ENCODE results near the gene USP10. TPM values are rescaled to one million over a fixed set of nuclear protein-coding genes. Genes with fewer than 3 reads are reported as not detected.
"Not testable (repeated sequence)": the region's sequence is repeated elsewhere in the genome, so short reads cannot be mapped to it uniquely, and the experiment has no call there.

The USP10 gene
- total RNA-seq, 2 experiments from 2014 or later = 86.5 to 99.0 TPM

DNA sequence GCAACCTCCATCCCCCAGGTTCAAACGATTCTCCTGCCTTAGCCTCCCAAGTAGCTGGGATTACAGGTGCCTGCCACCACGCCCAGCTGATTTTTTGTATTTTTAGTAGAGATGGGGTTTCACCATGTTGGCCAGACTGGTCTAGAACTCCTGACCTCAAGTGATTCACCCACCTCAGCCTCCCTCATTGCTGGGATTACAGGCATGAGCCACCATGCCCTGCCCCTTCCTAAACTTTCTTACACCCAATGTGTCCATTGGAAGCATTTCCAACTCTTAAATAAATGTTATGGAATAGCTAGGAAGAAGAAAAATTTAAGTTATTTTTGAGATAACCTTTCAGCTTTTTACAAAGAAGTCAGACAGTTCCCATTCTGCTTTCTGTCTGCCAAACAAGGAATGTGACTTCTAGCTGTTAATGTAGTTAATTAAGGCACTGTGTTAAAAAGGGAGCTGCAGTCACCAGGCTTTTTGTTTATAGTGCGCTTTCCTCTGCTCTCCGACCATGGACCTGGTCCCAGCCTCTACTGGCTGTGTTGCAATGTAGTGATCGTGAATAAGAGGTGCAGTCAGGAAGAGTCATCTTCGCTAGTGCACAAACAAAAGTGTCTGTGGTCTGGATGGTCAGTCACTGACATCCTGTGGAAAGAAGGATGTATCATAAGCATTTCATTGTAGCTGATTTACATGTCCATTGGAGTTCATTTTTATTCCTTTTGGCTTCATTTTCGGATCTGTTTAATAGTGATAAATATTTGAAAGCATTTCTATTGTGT, 39.7 kb downstream of the USP10 start:
- Mint-ChIP-seq H3K4me3 (no peak overlapping the region), H3K27me3 (no peaks in the 10 kb centered on the region), H3K27ac (peak overlapping the region; percentile 22), H3K4me1 (peaks cover 67% of the 10 kb centered on the region), H3K9me3 (no peaks in the 10 kb centered on the region), H3K36me3 (ENCODE audit: low read depth) (peaks cover 13% of the 10 kb centered on the region)
- ChIA-PET POLR2A (interaction anchor here (0.6 kb wide), 1 partner anchor 208 kb away, joined by 3 read pairs; no protein-coding TSS in a partner anchor), CTCF (interaction anchor here (0.8 to 5.1 kb wide), 11 partner anchors 12 to 236 kb away, joined by 3 to 53 read pairs (median 4); no protein-coding TSS in a partner anchor)
- no peak for DNase-seq

DNA sequence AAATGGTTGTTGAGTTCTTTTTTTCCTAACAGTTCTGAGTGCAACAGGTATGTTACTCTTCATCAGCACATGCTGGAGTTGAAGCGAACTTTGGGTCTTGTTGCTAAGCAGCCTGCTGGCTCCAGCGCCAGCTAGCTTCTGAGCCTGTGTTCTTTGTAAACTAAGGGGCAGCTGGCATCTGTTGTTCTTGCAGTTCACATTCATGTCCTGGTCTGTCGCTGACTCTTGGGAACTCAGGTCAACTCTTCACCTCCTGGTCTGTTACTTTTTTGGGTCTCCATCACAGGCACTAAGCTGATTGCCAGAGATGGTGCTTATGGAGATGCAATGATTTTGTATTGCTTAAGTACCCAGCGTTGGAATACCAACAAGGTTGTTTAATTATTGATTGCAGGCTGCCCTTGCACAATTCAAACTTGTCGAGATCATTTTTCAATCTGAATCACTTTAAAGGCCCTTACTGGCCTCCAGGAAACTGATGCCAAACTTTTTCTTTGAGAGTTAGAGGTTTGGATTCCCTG, 40.9 kb downstream of the USP10 start:
- no peak for DNase-seq
- Mint-ChIP-seq H3K27ac (no peak overlapping the region), H3K36me3 (ENCODE audit: low read depth) (peaks cover 15% of the 10 kb centered on the region), H3K27me3 (no peaks in the 10 kb centered on the region), H3K4me3 (no peak overlapping the region), H3K9me3 (no peaks in the 10 kb centered on the region), H3K4me1 (peaks cover 59% of the 10 kb centered on the region)
- CTCF ChIA-PET = interaction anchor here (0.5 to 5.1 kb wide), 7 partner anchors 12 to 211 kb away, joined by 3 to 53 read pairs (median 4); no protein-coding TSS in a partner anchor
- POLR2A ChIA-PET = no interaction called here

GRCh38 chr16:84741340-84741830, 41.6 kb downstream of the USP10 start:
- Mint-ChIP-seq H3K4me1 (peaks cover 52% of the 10 kb centered on the region), H3K27ac (no peak overlapping the region), H3K9me3 (no peaks in the 10 kb centered on the region), H3K4me3 (no peak overlapping the region), H3K27me3 (no peaks in the 10 kb centered on the region), H3K36me3 (ENCODE audit: low read depth) (peaks cover 15% of the 10 kb centered on the region)
- CTCF ChIA-PET = interaction anchor here (0.6 to 5.1 kb wide), 3 partner anchors 14 to 141 kb away, joined by 3 to 53 read pairs (median 5); no protein-coding TSS in a partner anchor
- DNase-seq = no peak
- POLR2A ChIA-PET = no interaction called here

DNA sequence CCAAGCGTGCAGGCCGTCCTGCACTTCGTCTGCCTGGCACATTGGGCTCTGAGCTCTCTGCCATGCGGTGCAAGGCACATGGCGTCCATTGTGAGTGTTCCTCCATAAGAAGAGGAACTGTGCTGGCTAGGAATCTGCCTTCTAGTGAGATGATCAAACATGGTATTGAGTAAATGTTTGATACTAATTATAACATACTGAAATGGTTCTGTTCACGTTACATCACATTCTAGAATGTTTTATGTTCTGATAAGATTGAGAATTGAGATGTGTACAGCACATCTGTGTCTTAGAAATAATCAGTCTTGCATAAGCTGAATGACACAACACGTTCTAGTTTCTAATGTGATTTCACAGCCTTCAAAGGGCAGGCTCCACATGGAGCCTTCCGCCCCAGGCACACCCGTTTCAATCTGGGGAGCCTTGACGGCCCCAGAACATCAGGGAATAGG, 42.9 kb downstream of the USP10 start:
- Mint-ChIP-seq H3K9me3 (no peaks in the 10 kb centered on the region), H3K4me3 (no peak overlapping the region), H3K36me3 (ENCODE audit: low read depth) (peaks cover 15% of the 10 kb centered on the region), H3K4me1 (peaks cover 40% of the 10 kb centered on the region), H3K27ac (no peak overlapping the region), H3K27me3 (no peaks in the 10 kb centered on the region)
- ChIA-PET POLR2A (interaction anchor here (0.6 kb wide), 1 partner anchor 29 kb away, joined by 5 read pairs; no protein-coding TSS in a partner anchor), CTCF (interaction anchor here (1.0 kb wide), 1 partner anchor 42 kb away, joined by 3 read pairs; no protein-coding TSS in a partner anchor)
- no peak for DNase-seq

DNA sequence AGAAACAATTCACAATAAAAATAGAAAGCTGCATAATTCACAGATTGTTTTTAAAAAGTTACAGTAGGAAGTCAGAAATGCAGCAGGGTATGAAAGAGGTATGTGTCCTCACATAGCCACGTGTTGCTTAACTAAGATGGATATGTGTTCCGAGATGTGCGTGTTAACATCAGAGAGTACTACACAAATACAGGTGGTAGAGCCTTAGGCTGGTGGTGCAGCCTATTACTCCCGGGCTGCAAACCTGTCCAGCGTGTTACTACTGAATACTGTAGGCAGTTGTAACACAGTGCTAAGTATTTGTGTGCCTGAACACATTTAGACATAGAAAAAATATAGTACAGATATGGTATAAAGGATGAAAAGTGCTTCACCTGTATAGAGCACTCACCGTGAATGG, 46.4 kb downstream of the USP10 start:
- ChIA-PET CTCF (interaction anchor here (0.6 to 1.8 kb wide), 2 partner anchors 8 to 10 kb away, joined by 3 to 16 read pairs; no protein-coding TSS in a partner anchor), POLR2A (no interaction called here)
- H3K27me3 Mint-ChIP-seq = no peaks in the 10 kb centered on the region
- H3K27ac Mint-ChIP-seq = no peak overlapping the region
- no peak overlapping the region for H3K4me3 Mint-ChIP-seq
- peaks cover 27% of the 10 kb centered on the region for H3K4me1 Mint-ChIP-seq
- H3K36me3 Mint-ChIP-seq (ENCODE audit: low read depth) = peaks cover 10% of the 10 kb centered on the region
- DNase-seq = no peak
- no peaks in the 10 kb centered on the region for H3K9me3 Mint-ChIP-seq

DNA sequence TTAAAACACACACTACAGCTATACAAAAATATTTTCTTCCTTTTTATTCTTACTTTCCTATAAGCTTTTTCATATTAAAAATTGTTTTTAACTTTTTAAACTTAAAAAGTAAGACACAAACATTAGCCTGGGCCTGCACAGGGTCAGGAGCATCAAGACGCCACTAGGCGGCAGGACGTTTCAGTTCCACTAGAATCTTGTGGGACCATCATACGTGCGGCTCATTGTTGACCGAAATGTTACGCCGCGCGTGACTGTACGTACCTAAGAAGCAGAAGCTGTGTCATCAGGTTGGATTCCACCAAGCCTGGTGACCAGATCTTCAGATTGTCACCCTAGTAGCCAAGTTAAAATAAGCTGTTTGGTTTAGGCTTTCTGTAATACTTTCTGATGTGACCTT, 47.1 kb downstream of the USP10 start:
- no peak overlapping the region for H3K4me3 Mint-ChIP-seq

DNA sequence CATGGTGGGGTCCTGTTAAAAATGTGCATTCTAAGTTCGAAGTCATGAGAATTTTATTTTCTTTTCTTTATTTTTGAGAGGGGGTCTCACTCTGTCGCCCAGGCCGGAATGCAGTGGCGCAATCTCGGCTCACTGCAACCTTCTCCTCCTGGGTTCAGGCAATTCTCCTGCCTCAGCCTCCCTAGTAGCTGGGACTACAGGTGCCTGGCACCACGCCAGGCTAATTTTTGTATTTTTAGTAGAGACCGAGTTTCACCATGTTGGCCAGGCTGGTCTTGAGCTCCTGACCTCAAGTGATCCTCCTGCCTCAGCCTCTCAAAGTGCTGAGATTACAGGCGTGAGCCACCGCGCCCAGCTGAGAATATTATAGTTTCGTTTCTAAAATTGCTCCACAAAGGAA, 48.4 kb downstream of the USP10 start:
- peaks cover 34% of the 10 kb centered on the region for H3K4me1 Mint-ChIP-seq
- DNase-seq; H3K36me3 Mint-ChIP-seq (ENCODE audit: low read depth); H3K9me3 Mint-ChIP-seq; H3K27me3 Mint-ChIP-seq; POLR2A ChIA-PET; H3K4me3 Mint-ChIP-seq; H3K27ac Mint-ChIP-seq: not testable (repeated sequence)
- CTCF ChIA-PET = interaction anchor here (0.8 kb wide), 1 partner anchor 9 kb away, joined by 3 read pairs; no protein-coding TSS in a partner anchor

More for the DNA sequence above, 47.1 kb downstream of the USP10 start:
- ChIA-PET POLR2A (no interaction called here), CTCF (interaction anchor here (0.6 to 1.8 kb wide), 2 partner anchors 9 to 440 kb away, joined by 5 to 16 read pairs; no protein-coding TSS in a partner anchor)
- peaks cover 6% of the 10 kb centered on the region for H3K36me3 Mint-ChIP-seq (ENCODE audit: low read depth)
- no peak for DNase-seq
- H3K9me3 Mint-ChIP-seq = no peaks in the 10 kb centered on the region
- H3K27me3 Mint-ChIP-seq = no peaks in the 10 kb centered on the region
- H3K4me1 Mint-ChIP-seq = peaks cover 28% of the 10 kb centered on the region
- H3K27ac Mint-ChIP-seq = no peak overlapping the region

- Mint-ChIP-seq H3K4me3 (no peak overlapping the region), H3K4me1 (peaks cover 40% of the 10 kb centered on the region), H3K9me3 (no peaks in the 10 kb centered on the region), H3K27me3 (no peaks in the 10 kb centered on the region), H3K27ac (no peak overlapping the region), H3K36me3 (ENCODE audit: low read depth) (peaks cover 2% of the 10 kb centered on the region)
- no peak for DNase-seq
- ChIA-PET CTCF (no interaction called here), POLR2A (no interaction called here)
Observed at GRCh38 chr16:84749072-84749471, 49.3 kb downstream of the USP10 start.

GRCh38 chr16:84749815-84750214, 50.0 kb downstream of the USP10 start:
- no peak overlapping the region for H3K4me3 Mint-ChIP-seq
- no peak overlapping the region for H3K27ac Mint-ChIP-seq
- POLR2A ChIA-PET = no interaction called here
- H3K27me3 Mint-ChIP-seq = no peaks in the 10 kb centered on the region
- H3K36me3 Mint-ChIP-seq (ENCODE audit: low read depth) = no peaks in the 10 kb centered on the region
- CTCF ChIA-PET = interaction anchor here (5.3 kb wide), 1 partner anchor 11 kb away, joined by 46 read pairs; no protein-coding TSS in a partner anchor
- no peak for DNase-seq
- no peaks in the 10 kb centered on the region for H3K9me3 Mint-ChIP-seq
- peaks cover 47% of the 10 kb centered on the region for H3K4me1 Mint-ChIP-seq

DNA sequence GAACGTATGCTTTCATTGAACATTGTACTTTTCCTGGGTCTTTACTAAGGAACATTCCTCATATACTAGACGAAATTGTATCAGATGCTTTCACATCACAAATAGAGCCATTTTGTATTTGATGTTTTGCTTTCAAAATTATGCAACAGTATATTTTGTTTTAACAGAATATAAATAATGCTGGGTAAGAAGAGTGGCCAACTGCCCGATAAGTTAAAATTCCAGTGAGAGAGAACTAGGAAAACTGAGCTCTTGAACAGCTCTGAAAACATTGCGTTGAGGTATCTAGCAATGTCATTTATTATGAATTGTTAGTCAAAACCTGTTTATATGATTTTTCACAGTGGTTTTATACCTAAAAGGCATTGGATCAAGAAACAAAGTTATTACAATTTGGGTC, 50.8 kb downstream of the USP10 start:
- Mint-ChIP-seq H3K27ac (no peak overlapping the region), H3K4me3 (no peak overlapping the region), H3K36me3 (ENCODE audit: low read depth) (peaks cover 5% of the 10 kb centered on the region), H3K9me3 (no peaks in the 10 kb centered on the region), H3K27me3 (no peaks in the 10 kb centered on the region), H3K4me1 (peaks cover 53% of the 10 kb centered on the region)
- ChIA-PET CTCF (interaction anchor here (5.3 kb wide), 1 partner anchor 12 kb away, joined by 46 read pairs; no protein-coding TSS in a partner anchor), POLR2A (no interaction called here)
- DNase-seq = no peak

DNA sequence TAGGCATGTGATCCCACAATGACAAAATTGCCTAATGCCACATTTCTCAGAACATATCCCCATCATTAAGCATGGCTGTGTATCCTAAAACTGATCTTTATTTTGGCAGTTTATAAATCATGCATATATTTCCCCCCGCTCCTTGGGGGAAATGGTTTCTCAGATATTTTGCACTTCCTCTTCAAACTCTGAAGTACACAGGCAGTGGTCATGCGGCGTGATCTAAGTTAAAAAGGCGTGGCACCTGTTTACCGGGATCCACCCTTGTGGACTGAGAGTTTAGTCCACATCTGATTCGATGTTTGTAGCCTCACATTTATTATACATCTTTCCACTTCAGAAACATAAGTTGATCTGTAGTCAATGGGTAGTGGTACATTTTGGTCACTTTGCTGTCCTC, 51.4 kb downstream of the USP10 start:
- H3K27me3 Mint-ChIP-seq = no peaks in the 10 kb centered on the region
- peaks cover 6% of the 10 kb centered on the region for H3K36me3 Mint-ChIP-seq (ENCODE audit: low read depth)
- no peak overlapping the region for H3K27ac Mint-ChIP-seq
- H3K4me1 Mint-ChIP-seq = peaks cover 56% of the 10 kb centered on the region
- ChIA-PET POLR2A (no interaction called here), CTCF (interaction anchor here (5.3 kb wide), 1 partner anchor 13 kb away, joined by 46 read pairs; no protein-coding TSS in a partner anchor)
- DNase-seq = no peak
- H3K4me3 Mint-ChIP-seq = no peak overlapping the region
- no peaks in the 10 kb centered on the region for H3K9me3 Mint-ChIP-seq

DNA sequence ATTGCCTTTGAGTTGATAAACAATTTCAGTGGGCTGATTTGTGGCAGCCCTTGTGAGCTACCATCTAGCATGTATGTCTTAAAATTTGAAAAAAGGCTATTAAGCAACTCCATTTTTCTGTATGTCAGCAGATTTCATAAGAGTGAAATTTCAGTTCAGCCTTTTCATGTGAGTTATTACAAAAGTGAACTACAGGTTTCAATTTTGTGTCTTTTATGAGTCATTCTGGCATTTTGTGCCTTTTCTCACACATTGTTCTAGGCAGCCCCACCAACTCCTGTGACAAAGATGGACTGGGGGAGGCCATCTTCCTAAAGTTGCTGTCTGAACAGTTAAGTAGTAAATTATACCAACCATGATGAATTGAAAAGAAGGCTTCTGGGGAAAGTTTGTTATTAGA, 52.1 kb downstream of the USP10 start:
- Mint-ChIP-seq H3K27ac (no peak overlapping the region), H3K27me3 (no peaks in the 10 kb centered on the region), H3K36me3 (ENCODE audit: low read depth) (peaks cover 6% of the 10 kb centered on the region), H3K4me1 (peaks cover 57% of the 10 kb centered on the region), H3K9me3 (no peaks in the 10 kb centered on the region), H3K4me3 (no peak overlapping the region)
- POLR2A ChIA-PET = no interaction called here
- CTCF ChIA-PET = interaction anchor here (0.7 to 5.3 kb wide), 3 partner anchors 14 to 17 kb away, joined by 3 to 46 read pairs (median 3); no protein-coding TSS in a partner anchor
- DNase-seq = no peak

GRCh38 chr16:84752600-84752999, 52.8 kb downstream of the USP10 start:
- POLR2A ChIA-PET = no interaction called here

More at GRCh38 chr16:84752600-84752999, 52.8 kb downstream of the USP10 start:
- CTCF ChIA-PET = interaction anchor here (0.8 to 5.3 kb wide), 6 partner anchors 10 to 259 kb away, joined by 3 to 46 read pairs (median 4); partner anchors contain the start of gene ZDHHC7
- Mint-ChIP-seq H3K27ac (no peak overlapping the region), H3K4me3 (no peak overlapping the region), H3K9me3 (no peaks in the 10 kb centered on the region), H3K36me3 (ENCODE audit: low read depth) (peaks cover 6% of the 10 kb centered on the region), H3K27me3 (no peaks in the 10 kb centered on the region), H3K4me1 (peaks cover 60% of the 10 kb centered on the region)
- no peak for DNase-seq
